Loucy (cell line): ENCODE data around the gene ABCE1.

Experiments used
- H2AFZ ChIP-seq: fragments of 200-600 bp; sonication (generic); 2 replicates; pipeline ENCODE4 v1.6.0; 2016; ENCODE audit warnings: antibody characterized with exemption, mild to moderate bottlenecking, low read length, moderate library complexity
- H3F3A ChIP-seq: fragments of 200-600 bp; 2 replicates; pipeline ENCODE4 v1.6.0; 2016; ENCODE audit warnings: antibody characterized with exemption, low read depth, mild to moderate bottlenecking
- H3K27me3 ChIP-seq: fragments of 200-600 bp; sonication (generic); 2 replicates; pipeline ENCODE4 v1.6.1; 2014; ENCODE audit warnings: low read length, mild to moderate bottlenecking; ENCODE audit not compliant: insufficient read depth, poor library complexity, severe bottlenecking
- H3K36me3 ChIP-seq: fragments of 200-600 bp; sonication (generic); 2 replicates; pipeline ENCODE4 v1.6.1; 2016; ENCODE audit warnings: low read length; ENCODE audit not compliant: insufficient read depth
- H3K4me1 ChIP-seq: fragments of 200-600 bp; sonication (generic); 2 replicates; pipeline ENCODE4 v1.5.1; 2014; ENCODE audit warnings: low read length, mild to moderate bottlenecking; ENCODE audit not compliant: insufficient read depth, poor library complexity, severe bottlenecking
- H3K4me2 ChIP-seq: fragments of 200-600 bp; sonication (generic); 2 replicates; pipeline ENCODE4 v1.6.0; 2014; ENCODE audit warnings: antibody characterized with exemption, low read length, low read depth, mild to moderate bottlenecking; ENCODE audit not compliant: poor library complexity, severe bottlenecking
- H3K4me3 ChIP-seq: fragments of 200-600 bp; sonication (generic); 2 replicates; pipeline ENCODE4 v1.5.1; 2014; ENCODE audit warnings: low read length, mild to moderate bottlenecking, mixed read lengths; ENCODE audit not compliant: poor library complexity, severe bottlenecking
- H3K79me2 ChIP-seq: fragments of 200-600 bp; sonication (generic); 2 replicates; pipeline ENCODE4 v1.6.1; 2014; ENCODE audit warnings: low read length; ENCODE audit not compliant: insufficient read depth
- H3K9ac ChIP-seq: fragments of 200-600 bp; sonication (generic); 2 replicates; pipeline ENCODE4 v1.6.0; 2014; ENCODE audit warnings: mild to moderate bottlenecking, low read depth, low read length, moderate library complexity; ENCODE audit not compliant: poor library complexity, severe bottlenecking
- H3K9me2 ChIP-seq: fragments of 200-600 bp; sonication (generic); replicated peaks from 2 replicates; pipeline ENCODE4 v1.6.1; 2016; ENCODE audit warnings: low read depth, low read length, mixed read lengths
- H3K9me3 ChIP-seq: fragments of 200-600 bp; sonication (generic); 2 replicates; pipeline ENCODE4 v1.6.1; 2014; ENCODE audit warnings: mild to moderate bottlenecking, antibody characterized with exemption, low read length, low read depth; ENCODE audit not compliant: insufficient read depth
- H4K20me1 ChIP-seq: fragments of 200-600 bp; sonication (generic); 2 replicates; pipeline ENCODE4 v1.6.0; 2014; ENCODE audit warnings: antibody characterized with exemption, low read length, mild to moderate bottlenecking; ENCODE audit not compliant: insufficient read depth, poor library complexity, severe bottlenecking
- EZH2phosphoT487 ChIP-seq: fragments of 200-600 bp; IDR thresholded peaks from 2 replicates; pipeline ENCODE4 v1.6.1; 2018; ENCODE audit warnings: antibody characterized with exemption, mild to moderate bottlenecking, moderate library complexity, borderline replicate concordance
- TF ChIP-seq, protein P1 (sequence below): fragments of 200-600 bp; sonication (generic); conservative IDR thresholded peaks from 2 replicates; pipeline ENCODE4 v1.5.1; 2014; ENCODE audit warnings: mild to moderate bottlenecking, antibody characterized with exemption, low read length

Gene ABCE1

DNA sequence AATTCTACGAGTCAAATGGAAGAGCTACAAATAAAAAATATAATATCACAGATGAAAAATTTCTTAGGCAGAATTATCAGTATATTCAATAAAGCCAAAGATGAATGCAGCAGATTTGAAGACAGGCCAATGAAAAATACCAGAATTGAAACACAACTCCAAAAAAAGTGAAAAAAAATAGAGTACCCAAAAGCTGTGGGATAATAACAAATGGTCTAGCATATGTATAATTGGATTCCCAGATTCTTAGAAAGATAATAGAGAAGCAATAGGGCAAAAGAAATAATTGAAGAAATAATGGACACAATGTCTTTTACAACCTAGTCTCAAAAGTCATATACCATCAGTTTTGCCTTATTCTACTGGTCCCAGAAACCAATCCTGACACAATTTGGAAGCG lies 4.5 kb upstream of the ABCE1 start:
- peak overlapping the region; percentile 60 for H3K4me2 ChIP-seq
- peaks cover 35% of the 10 kb centered on the region for H3K4me1 ChIP-seq
- no peaks in the 10 kb centered on the region for H3F3A ChIP-seq
- H3K9ac ChIP-seq: no peak overlapping the region
- no peak overlapping the region for H2AFZ ChIP-seq
- peaks cover 7% of the 10 kb centered on the region; the same call in 1 of the 2 replicates for H3K36me3 ChIP-seq
- H3K27me3 ChIP-seq: no peaks in the 10 kb centered on the region
- TF ChIP-seq, protein P1, sequence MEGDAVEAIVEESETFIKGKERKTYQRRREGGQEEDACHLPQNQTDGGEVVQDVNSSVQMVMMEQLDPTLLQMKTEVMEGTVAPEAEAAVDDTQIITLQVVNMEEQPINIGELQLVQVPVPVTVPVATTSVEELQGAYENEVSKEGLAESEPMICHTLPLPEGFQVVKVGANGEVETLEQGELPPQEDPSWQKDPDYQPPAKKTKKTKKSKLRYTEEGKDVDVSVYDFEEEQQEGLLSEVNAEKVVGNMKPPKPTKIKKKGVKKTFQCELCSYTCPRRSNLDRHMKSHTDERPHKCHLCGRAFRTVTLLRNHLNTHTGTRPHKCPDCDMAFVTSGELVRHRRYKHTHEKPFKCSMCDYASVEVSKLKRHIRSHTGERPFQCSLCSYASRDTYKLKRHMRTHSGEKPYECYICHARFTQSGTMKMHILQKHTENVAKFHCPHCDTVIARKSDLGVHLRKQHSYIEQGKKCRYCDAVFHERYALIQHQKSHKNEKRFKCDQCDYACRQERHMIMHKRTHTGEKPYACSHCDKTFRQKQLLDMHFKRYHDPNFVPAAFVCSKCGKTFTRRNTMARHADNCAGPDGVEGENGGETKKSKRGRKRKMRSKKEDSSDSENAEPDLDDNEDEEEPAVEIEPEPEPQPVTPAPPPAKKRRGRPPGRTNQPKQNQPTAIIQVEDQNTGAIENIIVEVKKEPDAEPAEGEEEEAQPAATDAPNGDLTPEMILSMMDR: no peak
- no peak for TF ChIP-seq EZH2phosphoT487
- no peaks in the 10 kb centered on the region for H3K9me2 ChIP-seq
- no peaks in the 10 kb centered on the region for H3K9me3 ChIP-seq
- peaks cover 18% of the 10 kb centered on the region for H4K20me1 ChIP-seq
- H3K79me2 ChIP-seq: peaks cover 79% of the 10 kb centered on the region
- H3K4me3 ChIP-seq: peak overlapping the region; percentile 47

DNA sequence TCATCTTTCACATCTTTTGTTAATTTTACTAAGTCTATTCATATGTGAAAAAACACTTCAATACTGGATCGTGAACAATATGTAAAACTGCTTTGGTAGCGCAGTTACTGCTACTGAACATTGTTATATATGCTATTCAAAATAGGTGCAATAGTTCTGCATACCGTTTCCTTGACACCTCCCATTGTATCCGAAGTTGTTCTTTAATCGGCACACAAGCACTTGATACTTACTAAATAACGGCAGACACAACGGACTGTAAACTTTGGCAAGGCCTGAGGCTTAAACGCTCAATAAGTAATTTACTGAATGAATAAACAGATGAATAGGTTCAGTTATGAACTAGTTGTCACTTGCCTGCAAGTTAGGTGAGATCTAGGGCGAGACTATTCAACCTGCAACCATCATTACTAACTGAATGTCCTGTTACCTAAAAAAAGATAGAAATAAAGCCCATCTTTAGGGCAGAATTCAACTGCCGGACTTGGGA lies 735 bp upstream of the ABCE1 start:
- Histone ChIP-seq H3K9ac (peak overlapping the region; percentile 86), H4K20me1 (peaks cover 47% of the 10 kb centered on the region), H3K4me1 (peaks cover 66% of the 10 kb centered on the region), H3K36me3 (0 out of 2 replicates have a peak, but pooled peaks cover 3% of the 10 kb centered on the region), H3K27me3 (no peaks in the 10 kb centered on the region), H3F3A (no peaks in the 10 kb centered on the region), H3K9me3 (no peaks in the 10 kb centered on the region), H2AFZ (peak overlapping the region; percentile 83), H3K4me3 (peak overlapping the region; percentile 88), H3K4me2 (peak overlapping the region; percentile 75), H3K79me2 (peaks cover 98% of the 10 kb centered on the region), H3K9me2 (no peaks in the 10 kb centered on the region)
- TF ChIP-seq, protein P1: no peak
- TF ChIP-seq EZH2phosphoT487: no peak

DNA sequence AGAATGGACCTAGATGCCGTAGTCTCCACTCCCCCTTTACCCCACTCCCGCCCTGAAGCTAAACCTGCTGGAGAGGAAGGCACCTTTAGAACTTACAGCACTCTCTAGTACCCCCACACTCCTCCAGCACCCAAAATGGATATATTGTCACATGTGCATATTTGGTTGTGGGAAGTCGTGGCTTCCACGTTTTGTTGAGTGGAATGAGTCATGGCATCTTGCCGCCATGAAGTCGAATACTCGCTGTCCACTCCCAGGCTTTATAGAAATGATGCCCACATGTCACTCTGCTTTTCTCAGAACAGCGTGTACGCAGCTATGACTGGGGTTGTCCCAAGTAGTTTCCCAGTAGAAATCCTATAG lies 545 bp downstream of the ABCE1 start:
- TF ChIP-seq EZH2phosphoT487: no peak
- TF ChIP-seq, protein P1: no peak
- Histone ChIP-seq H3K9ac (peak overlapping the region; percentile 86), H3K4me2 (peak overlapping the region; percentile 75), H3K4me1 (peaks cover 65% of the 10 kb centered on the region), H3K9me2 (no peaks in the 10 kb centered on the region), H3K4me3 (peak overlapping the region; percentile 88), H3K36me3 (0 out of 2 replicates have a peak, but pooled peaks cover 3% of the 10 kb centered on the region), H3K79me2 (peaks cover 98% of the 10 kb centered on the region), H3K9me3 (no peaks in the 10 kb centered on the region), H3K27me3 (no peaks in the 10 kb centered on the region), H4K20me1 (peaks cover 53% of the 10 kb centered on the region), H3F3A (no peaks in the 10 kb centered on the region), H2AFZ (peak overlapping the region; percentile 83)
